Brain microvascular endothelial cell (primary cell): ENCODE data around the gene MAOB.

ENCODE experiments used
- DNase-seq: peaks from one replicate; pipeline ENCODE4 v3.0.0-alpha.2; 2020
- H3K27ac ChIP-seq: fragments of 250-450 bp; sonication (Bioruptor Pico); 2 replicates; pipeline ENCODE4 v1.5.1; 2020; ENCODE audit warnings: mild to moderate bottlenecking, moderate library complexity
- H3K27me3 ChIP-seq: fragments of 250-450 bp; sonication (Bioruptor Pico); replicated peaks from 2 replicates; pipeline ENCODE4 v1.5.1; 2020; ENCODE audit warnings: mild to moderate bottlenecking
- H3K36me3 ChIP-seq: fragments of 250-450 bp; sonication (Bioruptor Pico); replicated peaks from 2 replicates; pipeline ENCODE4 v1.5.1; 2020; ENCODE audit warnings: mild to moderate bottlenecking
- H3K4me3 ChIP-seq: 2 replicates; pipeline ENCODE4 v1.5.1; 2011; ENCODE audit warnings: low read depth, mild to moderate bottlenecking, control low read depth, low read length, moderate library complexity
- CTCF ChIP-seq: IDR thresholded peaks from 2 replicates; pipeline ENCODE4 v1.5.1; 2011; ENCODE audit warnings: low read depth, mild to moderate bottlenecking, moderate library complexity, low read length, control low read depth, inconsistent platforms; ENCODE audit errors: missing control alignments
- in situ Hi-C: cut with HindIII; loops from 2 replicates; pipeline ENCODE4 v1.10.0; 2017; ENCODE audit warnings: low sequenced_read_pairs, low pct_ligation_motif_present

MAOB gene

GRCh38 chrX:43735957-43736356 lies 146.3 kb downstream of the MAOB start:
- no peaks in the 10 kb centered on the region for H3K36me3 ChIP-seq
- no peak for DNase-seq
- no peak for TF ChIP-seq CTCF
- no peak overlapping the region for H3K27ac ChIP-seq
- H3K27me3 ChIP-seq = no peaks in the 10 kb centered on the region
- no peak overlapping the region for H3K4me3 ChIP-seq
- in situ Hi-C loops = no loop called here

GRCh38 chrX:43735534-43735933 lies 146.7 kb downstream of the MAOB start:
- no peak for DNase-seq
- no peaks in the 10 kb centered on the region for H3K27me3 ChIP-seq
- no peak overlapping the region for H3K4me3 ChIP-seq
- no peak for TF ChIP-seq CTCF
- H3K36me3 ChIP-seq = no peaks in the 10 kb centered on the region
- no peak overlapping the region for H3K27ac ChIP-seq
- in situ Hi-C loops = no loop called here

- H3K27ac ChIP-seq = no peak overlapping the region
- H3K27me3 ChIP-seq = no peaks in the 10 kb centered on the region
- in situ Hi-C loops = no loop called here
- TF ChIP-seq CTCF = no peak
- no peak for DNase-seq
- H3K36me3 ChIP-seq = no peaks in the 10 kb centered on the region
- no peak overlapping the region for H3K4me3 ChIP-seq
Observed at GRCh38 chrX:43734444-43734843, 147.8 kb downstream of the MAOB start.

GRCh38 chrX:43733699-43734098 lies 148.6 kb downstream of the MAOB start:
- TF ChIP-seq CTCF = no peak
- in situ Hi-C loops = no loop called here

GRCh38 chrX:43731086-43731485 lies 151.2 kb downstream of the MAOB start:
- H3K4me3 ChIP-seq = no peak overlapping the region
- in situ Hi-C loops = no loop called here
- no peaks in the 10 kb centered on the region for H3K27me3 ChIP-seq
- TF ChIP-seq CTCF = no peak
- no peaks in the 10 kb centered on the region for H3K36me3 ChIP-seq
- no peak overlapping the region for H3K27ac ChIP-seq
- DNase-seq = no peak

More at GRCh38 chrX:43733699-43734098, 148.6 kb downstream of the MAOB start:
- no peak overlapping the region for H3K4me3 ChIP-seq
- no peak overlapping the region for H3K27ac ChIP-seq
- no peaks in the 10 kb centered on the region for H3K36me3 ChIP-seq
- DNase-seq = no peak
- H3K27me3 ChIP-seq = no peaks in the 10 kb centered on the region

- H3K4me3 ChIP-seq = no peak overlapping the region
- in situ Hi-C loops = no loop called here
- no peak for DNase-seq
- TF ChIP-seq CTCF = no peak
- H3K27me3 ChIP-seq = no peaks in the 10 kb centered on the region
- H3K27ac ChIP-seq = no peak overlapping the region
- no peaks in the 10 kb centered on the region for H3K36me3 ChIP-seq
Observed at GRCh38 chrX:43728966-43729365, 153.3 kb downstream of the MAOB start.
